ENCODE data around the gene PHEX.

- no peak for TF ChIP-seq POLR2AphosphoS5 (IDR thresholded peaks at IDR 0.05; ENCODE audit: low read depth)
- TF ChIP-seq REST (IDR thresholded peaks at IDR 0.05; ENCODE audit: insufficient replicate concordance, low read depth), result no peak
- no peak for TF ChIP-seq CTCF (IDR thresholded peaks at IDR 0.05; ENCODE audit: insufficient read depth, low read length)
Observed at GRCh38 chrX:22163326-22163725, 131.2 kb downstream of the PHEX start.
